Activated naive CD4-positive, alpha-beta T cell (primary cell): ENCODE results near the gene PKDREJ.

ENCODE experiments used
- DNase-seq, 4 experiments: peaks; one replicate each; lab custom pipeline; 2025; lab: John Stamatoyannopoulos, UW

The PKDREJ gene

GRCh38 chr22:46237453-46238124 lies 25.6 kb downstream of the PKDREJ start:
- no peak for DNase-seq

DNA sequence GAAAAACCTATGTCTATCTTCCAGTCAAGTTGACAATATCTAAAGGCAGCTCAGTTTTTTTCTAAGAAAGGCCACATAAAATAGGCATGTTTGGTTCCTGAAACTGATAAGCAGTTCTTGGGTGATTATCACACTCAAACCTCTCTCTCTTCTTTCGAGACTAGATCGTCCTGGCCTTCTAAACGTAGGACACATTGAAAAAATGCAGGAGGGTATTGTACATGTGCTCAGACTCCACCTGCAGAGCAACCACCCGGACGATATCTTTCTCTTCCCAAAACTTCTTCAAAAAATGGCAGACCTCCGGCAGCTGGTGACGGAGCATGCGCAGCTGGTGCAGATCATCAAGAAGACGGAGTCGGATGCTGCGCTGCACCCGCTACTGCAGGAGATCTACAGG lies 28.2 kb downstream of the PKDREJ start:
- no peak for DNase-seq

GRCh38 chr22:46233231-46233630 lies 29.9 kb downstream of the PKDREJ start:
- no peak for DNase-seq

DNA sequence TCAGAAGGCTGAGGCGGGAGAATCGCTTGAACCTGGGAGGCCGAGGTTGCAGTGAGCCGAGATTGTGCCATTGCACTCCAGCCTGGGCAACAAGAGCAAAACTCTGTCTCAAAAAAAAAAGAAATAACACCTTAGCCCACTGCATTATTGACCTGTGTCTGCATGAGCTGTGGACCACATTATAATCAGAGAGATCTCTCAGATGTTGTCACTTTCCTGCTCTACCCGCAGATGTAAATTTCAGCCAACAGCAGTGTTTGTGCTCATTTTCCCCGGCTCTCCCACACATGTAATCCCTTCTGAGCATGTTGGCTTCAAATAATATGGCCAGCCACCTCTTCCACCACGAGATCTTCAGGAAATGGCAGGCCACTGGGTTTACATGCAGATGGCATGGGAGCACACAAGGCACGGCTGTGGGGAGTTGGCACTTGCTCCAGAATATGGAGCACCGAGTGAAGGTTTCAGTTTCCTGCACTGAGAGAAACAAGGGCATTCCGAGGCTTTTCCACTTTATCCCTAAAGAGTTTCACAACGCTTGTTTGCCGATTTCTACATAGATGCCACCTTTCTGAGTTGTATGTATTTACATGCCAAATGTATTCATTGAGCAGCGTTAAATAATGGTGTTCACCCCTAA lies 32.8 kb downstream of the PKDREJ start:
- no peak for DNase-seq

GRCh38 chr22:46229701-46230100 lies 33.4 kb downstream of the PKDREJ start:
- no peak for DNase-seq

DNA sequence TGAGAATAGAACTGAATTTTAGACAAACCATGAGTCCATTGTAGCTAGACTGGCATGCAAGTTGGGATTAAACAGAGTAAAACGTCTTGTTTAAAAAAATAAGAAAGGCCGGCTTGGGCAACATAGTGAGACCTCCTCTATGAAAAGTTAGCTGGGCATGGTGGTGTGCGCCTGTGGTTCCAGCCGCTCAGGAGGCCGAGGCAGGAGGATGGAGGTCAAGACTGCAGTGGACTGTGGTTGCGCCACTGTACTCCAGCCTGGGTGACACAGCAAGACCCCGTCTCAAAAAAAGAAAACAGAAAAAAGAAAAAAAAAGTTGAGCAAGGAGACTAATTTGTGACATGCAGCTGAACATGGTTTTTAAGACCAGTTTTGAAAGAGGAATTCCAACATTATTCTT lies 36.6 kb downstream of the PKDREJ start:
- no peak for DNase-seq

DNA sequence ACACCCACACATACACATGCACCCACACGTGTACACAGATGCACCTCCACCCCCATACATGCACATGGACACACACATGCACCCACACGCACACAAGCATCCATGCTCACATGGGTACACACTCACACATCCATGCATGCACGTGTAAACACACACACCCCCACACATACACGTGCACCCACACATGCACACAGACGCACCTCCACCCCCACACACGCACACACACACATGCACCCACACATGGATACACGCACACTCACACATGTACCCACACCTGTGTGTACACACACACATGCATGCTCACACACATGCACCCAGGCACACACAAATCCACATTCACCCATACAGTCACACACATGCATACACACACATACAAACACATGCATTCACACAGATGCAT lies 37.5 kb downstream of the PKDREJ start:
- no peak for DNase-seq

DNA sequence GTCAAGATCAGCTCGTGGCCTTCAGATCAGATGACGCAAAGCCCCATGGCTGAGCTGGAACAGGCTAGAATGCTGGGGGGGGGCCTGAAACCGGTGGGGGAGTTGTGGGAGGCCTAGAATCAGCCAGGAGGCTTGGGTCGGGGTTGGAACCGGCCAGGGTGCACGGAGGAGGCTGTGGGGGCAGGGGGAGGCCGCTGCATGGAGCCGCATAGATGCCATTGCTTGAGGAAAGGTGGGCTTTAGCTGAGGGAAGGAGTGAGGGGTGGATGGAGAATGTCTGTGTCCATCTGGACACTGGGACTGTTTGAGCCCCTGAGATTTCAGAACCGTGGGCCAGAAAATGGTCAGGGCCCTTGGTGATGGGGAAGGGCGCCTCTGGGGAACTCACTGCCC lies 38.2 kb downstream of the PKDREJ start:
- no peak for DNase-seq

DNA sequence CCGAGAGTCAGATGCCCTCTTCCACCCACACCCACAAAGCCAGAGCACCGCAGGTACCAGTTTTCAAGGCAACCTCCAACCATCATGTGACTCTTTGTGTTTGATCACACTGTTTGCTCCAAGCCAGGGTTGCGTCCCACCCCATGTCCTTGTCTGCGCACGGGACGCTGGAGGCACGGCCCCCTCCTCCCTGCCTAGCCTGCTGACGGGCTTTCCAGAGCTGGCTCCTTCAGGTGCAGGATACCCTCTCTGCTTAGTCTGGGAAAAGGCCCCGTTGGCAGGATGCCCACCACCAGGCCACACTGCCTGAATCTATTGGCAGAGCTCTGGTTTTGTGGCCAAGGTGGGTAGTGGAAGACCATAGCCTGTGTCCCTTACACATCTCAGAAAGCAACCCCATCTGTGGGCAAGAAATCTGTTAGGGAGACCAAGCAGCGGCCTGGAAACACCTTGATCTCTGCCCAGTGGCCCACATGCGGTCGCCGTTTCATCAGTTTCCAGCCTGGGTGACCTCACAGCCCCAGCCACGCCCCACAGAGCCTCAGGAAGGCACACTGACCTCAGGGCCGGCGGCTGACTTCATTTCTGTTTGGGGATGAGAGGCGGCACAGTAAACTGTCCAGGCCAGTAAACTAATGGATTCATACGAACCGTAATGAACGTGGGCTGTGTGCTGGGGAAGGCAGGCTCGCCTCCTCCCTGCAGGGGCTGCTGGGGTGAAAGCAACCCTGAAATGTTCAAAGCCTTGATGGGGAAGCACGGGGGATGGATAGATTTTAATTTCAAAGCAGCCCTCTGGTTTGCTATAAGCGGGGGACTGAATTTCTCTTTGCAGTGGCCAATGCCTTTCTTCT lies 38.9 kb downstream of the PKDREJ start:
- DNase-seq = no peak

DNA sequence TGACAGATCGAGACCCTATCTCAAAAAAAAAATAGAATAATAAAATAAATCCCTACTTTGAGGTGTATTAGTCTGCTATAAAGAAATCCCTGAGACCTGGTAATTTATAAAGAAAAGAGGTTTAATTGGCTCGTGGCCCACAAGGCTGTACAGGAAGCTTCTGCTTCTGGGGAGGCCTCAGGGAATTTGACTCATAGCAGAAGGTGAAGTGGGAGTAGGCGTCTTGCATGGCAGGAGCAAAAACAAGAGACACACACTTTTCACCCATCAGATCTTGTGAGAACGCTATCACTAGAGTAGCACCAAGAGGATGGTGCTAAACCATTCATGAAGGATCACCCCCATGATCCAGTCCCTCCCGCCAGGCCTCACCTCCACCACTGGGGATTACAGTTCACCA lies 42.2 kb downstream of the PKDREJ start:
- DNase-seq = no peak

DNA sequence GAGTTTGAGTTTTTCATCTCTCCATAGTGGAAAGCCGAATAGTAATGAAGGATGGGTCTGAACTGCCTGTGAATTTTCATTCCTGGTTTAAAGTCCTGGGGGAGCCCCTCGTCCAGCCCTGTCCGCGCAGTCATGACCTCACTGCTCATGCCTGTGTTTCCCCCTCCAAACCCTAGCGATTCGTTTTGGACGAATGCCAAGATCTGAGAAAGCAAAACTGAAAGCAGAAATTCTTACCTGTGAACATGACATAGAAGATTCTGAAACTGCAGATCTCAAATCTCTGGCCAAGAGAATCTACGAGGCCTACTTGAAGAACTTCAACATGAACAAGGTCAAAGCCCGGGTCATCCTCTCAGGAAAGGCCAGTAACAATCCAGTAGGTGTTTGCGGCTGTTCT lies 43.5 kb downstream of the PKDREJ start:
- DNase-seq = no peak

DNA sequence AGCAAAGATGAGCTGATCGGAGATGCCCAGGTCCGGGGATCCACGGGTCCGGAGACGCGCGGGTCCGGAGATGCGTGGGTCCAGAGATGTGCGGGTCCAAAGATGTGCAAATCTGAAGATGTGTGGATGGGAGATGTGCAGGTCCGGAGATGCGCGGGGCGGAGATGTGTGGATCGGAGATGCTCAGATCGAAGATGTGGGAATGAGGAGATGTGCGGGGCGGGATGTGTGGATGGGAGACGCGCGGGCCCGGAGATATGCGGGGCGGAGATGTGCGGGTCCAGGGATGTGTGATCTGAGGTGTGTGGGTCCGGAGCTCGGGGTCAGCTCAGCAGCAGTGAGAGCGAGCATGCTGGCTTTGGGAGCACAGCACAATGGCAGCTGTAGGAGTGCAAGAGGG lies 48.5 kb downstream of the PKDREJ start:
- DNase-seq = no peak

DNA sequence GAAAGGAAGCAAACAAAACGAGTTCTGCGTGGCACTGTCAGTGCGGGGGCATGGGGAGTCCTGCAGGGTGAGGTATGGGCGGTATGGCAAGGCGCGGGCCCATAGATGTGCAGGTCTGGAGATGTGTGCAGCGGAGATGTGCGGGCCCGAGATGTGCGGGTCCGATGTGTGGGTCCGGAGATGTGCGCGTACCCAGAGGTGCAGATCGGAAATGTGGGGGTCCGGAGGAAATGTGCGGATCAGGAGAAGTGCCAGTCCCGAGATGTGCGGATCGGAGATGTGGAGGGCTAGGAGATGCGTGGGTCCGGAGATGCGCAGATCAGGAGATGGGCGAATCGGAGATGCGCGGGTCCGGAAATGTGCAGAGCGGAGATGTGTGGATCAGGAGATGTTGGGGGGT lies 49.0 kb downstream of the PKDREJ start:
- no peak for DNase-seq

GRCh38 chr22:46213052-46213451 lies 50.1 kb downstream of the PKDREJ start:
- no peak for DNase-seq

GRCh38 chr22:46212195-46212594 lies 50.9 kb downstream of the PKDREJ start:
- DNase-seq = no peak

GRCh38 chr22:46209262-46209661 lies 53.9 kb downstream of the PKDREJ start:
- DNase-seq = no peak
